GM12878 (cell line): Measurements from ENCODE around the gene GPC6. TPM values are rescaled to one million over a fixed set of nuclear protein-coding genes. Genes with fewer than 3 reads are reported as not detected.

Experiments used
- ATAC-seq: fragments of 200-7000 bp; cut with Tn5 transposase; 3 replicates; pipeline ENCODE4 v1.9.1; 2020; ENCODE audit warnings: mild to moderate bottlenecking, moderate library complexity
- BruUV-seq: library from RNA; stranded (reverse); fragments of 400-500 nt; replicated peaks from 2 replicates; lab custom pipeline; 2021; lab: Mats Ljungman, UMichigan
- CTCF ChIA-PET: fragments of 300-600 bp; sonication (Branson Sonifier 250); formaldehyde crosslinking; extraction: SDS; loops from one replicate; lab custom pipeline; 2021; ENCODE audit warnings: inconsistent platforms; lab: Yijun Ruan, JAX
- POLR2A ChIA-PET: fragments of 350-600 bp; formaldehyde crosslinking; extraction: SDS; loops from one replicate; lab custom pipeline; 2021; ENCODE audit warnings: inconsistent platforms; lab: Charles Lee
- RAD21 ChIA-PET: fragments of 300-600 bp; sonication (Branson Sonifier 250); formaldehyde crosslinking; loops from one replicate; lab custom pipeline; 2023; ENCODE audit warnings: antibody characterized with exemption; ENCODE audit not compliant: unreplicated experiment; lab: Charles Lee
- SMC1A ChIA-PET: fragments of 300-600 bp; sonication (Branson Sonifier 250); formaldehyde crosslinking; loops from one replicate; lab custom pipeline; 2023; ENCODE audit not compliant: unreplicated experiment, uncharacterized antibody; lab: Charles Lee
- DNase-seq: peaks from one replicate; pipeline ENCODE4 v3.0.0-alpha.2; 2011; ENCODE audit warnings: low read depth, low spot score
- FAIRE-seq: peaks from 3 replicates; lab custom pipeline; 2011; peaks lifted over from hg19 to GRCh38; lab: Jason Lieb, UNC
- H2AFZ ChIP-seq: 2 replicates; pipeline ENCODE4 v1.6.0; 2011; ENCODE audit warnings: low read depth, low read length, control low read depth; ENCODE audit not compliant: control insufficient read depth
- H3K27ac ChIP-seq: 2 replicates; pipeline ENCODE4 v1.5.1; 2011; ENCODE audit warnings: control low read depth; ENCODE audit not compliant: control insufficient read depth, insufficient read depth
- H3K27me3 ChIP-seq, 2 experiments: replicated peaks in 1 of 2; 2 replicates each; pipeline versions ENCODE4 v1.6.0 to v1.6.1; 2011; ENCODE audit warnings: low read length in 1 of 2; ENCODE audit not compliant: control insufficient read depth in 2 of 2, insufficient read depth in 2 of 2
- H3K36me3 ChIP-seq, 2 experiments: 2 replicates each; pipeline ENCODE4 v1.5.1; 2011; ENCODE audit warnings: low read length in 1 of 2; ENCODE audit not compliant: control insufficient read depth in 2 of 2, insufficient read depth in 2 of 2
- H3K4me1 ChIP-seq: 2 replicates; pipeline ENCODE4 v1.6.1; 2011; ENCODE audit warnings: mild to moderate bottlenecking, low read length, moderate library complexity, mixed read lengths; ENCODE audit not compliant: control insufficient read depth, insufficient read depth
- H3K4me2 ChIP-seq: 2 replicates; pipeline ENCODE4 v1.6.0; 2011; ENCODE audit warnings: control low read depth; ENCODE audit not compliant: control insufficient read depth, insufficient read depth
- H3K4me3 ChIP-seq: fragments of 200-600 bp; sonication (generic); 2 replicates; pipeline ENCODE4 v1.5.1; 2016
- H3K79me2 ChIP-seq: 2 replicates; pipeline ENCODE4 v1.6.0; 2011; ENCODE audit warnings: low read length; ENCODE audit not compliant: control insufficient read depth, insufficient read depth
- H3K9ac ChIP-seq: 2 replicates; pipeline ENCODE4 v1.8.0; 2011; ENCODE audit warnings: low read length, control low read depth, mixed read lengths; ENCODE audit not compliant: control insufficient read depth, insufficient read depth
- H3K9me3 ChIP-seq: replicated peaks from 3 replicates; pipeline ENCODE4 v1.5.1; 2011; ENCODE audit warnings: mild to moderate bottlenecking, low read length; ENCODE audit not compliant: control insufficient read depth, insufficient read depth
- H4K20me1 ChIP-seq: 2 replicates; pipeline ENCODE4 v1.6.0; 2011; ENCODE audit not compliant: control insufficient read depth, insufficient read depth
- ATF2 ChIP-seq: IDR thresholded peaks from 2 replicates; pipeline ENCODE4 v1.6.1; 2012; ENCODE audit warnings: low read length, inconsistent platforms
- BMI1 ChIP-seq: fragments of 450-650 bp; IDR thresholded peaks from 2 replicates; pipeline ENCODE4 v1.6.1; 2016; ENCODE audit warnings: mild to moderate bottlenecking, moderate library complexity, borderline replicate concordance
- CUX1 ChIP-seq: IDR thresholded peaks from 2 replicates; pipeline ENCODE4 v1.6.1; 2012; ENCODE audit warnings: improper control_type of control experiment, low read depth, low read length; ENCODE audit not compliant: insufficient replicate concordance
- FOS ChIP-seq: IDR thresholded peaks from 3 replicates; pipeline ENCODE4 v1.6.1; 2011; ENCODE audit warnings: borderline replicate concordance; ENCODE audit not compliant: insufficient read length; ENCODE audit errors: extremely low read depth
- IRF4 ChIP-seq: IDR thresholded peaks from 2 replicates; pipeline ENCODE4 v1.6.1; 2011; ENCODE audit warnings: low read depth, low read length
- JUNB ChIP-seq: IDR thresholded peaks from 2 replicates; pipeline ENCODE4 v1.6.1; 2016; ENCODE audit warnings: antibody characterized with exemption, mild to moderate bottlenecking
- MTA2 ChIP-seq: fragments of 450-650 bp; IDR thresholded peaks from 2 replicates; pipeline ENCODE4 v1.6.1; 2016; ENCODE audit warnings: low read depth, mild to moderate bottlenecking, moderate library complexity
- NFIC ChIP-seq: IDR thresholded peaks from 2 replicates; pipeline ENCODE4 v1.6.1; 2012; ENCODE audit warnings: low read depth, mild to moderate bottlenecking, inconsistent platforms, low read length, moderate library complexity
- NFYB ChIP-seq: IDR thresholded peaks from 2 replicates; pipeline ENCODE4 v1.6.1; 2011; ENCODE audit warnings: low read depth, mild to moderate bottlenecking, low read length, improper control_type of control experiment, moderate library complexity; ENCODE audit not compliant: insufficient read depth
- SIN3A ChIP-seq: IDR thresholded peaks from 2 replicates; pipeline ENCODE4 v1.6.1; 2012; ENCODE audit warnings: low read depth, low read length, improper control_type of control experiment
- SREBF2 ChIP-seq: IDR thresholded peaks from 2 replicates; pipeline ENCODE4 v1.6.1; 2012; ENCODE audit warnings: mild to moderate bottlenecking, low read length
- USF2 ChIP-seq: IDR thresholded peaks from 2 replicates; pipeline ENCODE4 v1.6.1; 2011; ENCODE audit warnings: low read depth, low read length, improper control_type of control experiment, borderline replicate concordance
- ZNF217 ChIP-seq: fragments of 450-650 bp; IDR thresholded peaks from 2 replicates; pipeline ENCODE4 v1.6.1; 2017; ENCODE audit warnings: antibody characterized with exemption, mild to moderate bottlenecking
- ZNF274 ChIP-seq: IDR thresholded peaks from one replicate; pipeline ENCODE4 v1.8.0; 2011; ENCODE audit not compliant: insufficient read length, insufficient read depth
- WGBS: methylation state at CpG from one replicate; pipeline ENCODE4 v1.1.6; 2016; ENCODE audit warnings: low lambda C conversion rate; ENCODE audit not compliant: insufficient replicate concordance, insufficient coverage; ENCODE audit errors: missing lambda C conversion rate; 5-methylcytosine and 5-hydroxymethylcytosine counted together
- in situ Hi-C: fragments of 300-500 bp; cut with MboI; formaldehyde crosslinking; loops from 9 replicates; pipeline ENCODE4 v1.14.3; 2018; ENCODE audit warnings: mixed read lengths
- intact Hi-C: fragments of 100-400 bp; cut with micrococcal nuclease; formaldehyde crosslinking; loops from one replicate; pipeline ENCODE4 v1.14.2; 2022; ENCODE audit not compliant: unreplicated experiment
- polyA plus RNA-seq, 11 experiments: library from polyadenylated mRNA; depleted of rRNA in 4 of 11; unstranded in 6 of 11; stranded (reverse) in 5 of 11; fragments of >200 nt; fragmentation: Nextera tagmentation in 4 of 11; fragmentation: Illumina TruSeq in 1 of 11; extraction: Ambion mirVana in 4 of 11; extraction: Trizol in 1 of 11; gene quantifications; 1 replicate in 1 of 11; 2 replicates in 10 of 11; pipeline versions ENCODE4 v1.2.1 to v1.2.3, GENCODE V29; 2011 to 2016; ENCODE audit warnings: inconsistent platforms in 2 of 11, missing spikeins in 2 of 11, low read depth in 1 of 11
- total RNA-seq, 4 experiments: library from RNA; depleted of rRNA in 3 of 4; stranded (reverse); fragments of >200 nt in 3 of 4; fragmentation: Illumina TruSeq in 1 of 4; extraction: Trizol in 1 of 4; gene quantifications; 2 replicates each; pipeline versions ENCODE4 v1.2.1 to v1.2.3, GENCODE V29; 2013 to 2021
- TF ChIP-seq, protein P1 (sequence below): fragments of 450-650 bp; formaldehyde crosslinking; IDR thresholded peaks from 2 replicates; pipeline ENCODE4 v1.5.0; 2022; ENCODE audit warnings: mild to moderate bottlenecking, missing genetic modification characterization

The GPC6 gene
- total and polyA plus RNA-seq, 10 of the 15 experiments (the other 5 are each of a cell fraction or from before 2014, with no cell fraction given) = 0.03 to 0.04 (median 0.03) TPM; not detected in 7

DNA sequence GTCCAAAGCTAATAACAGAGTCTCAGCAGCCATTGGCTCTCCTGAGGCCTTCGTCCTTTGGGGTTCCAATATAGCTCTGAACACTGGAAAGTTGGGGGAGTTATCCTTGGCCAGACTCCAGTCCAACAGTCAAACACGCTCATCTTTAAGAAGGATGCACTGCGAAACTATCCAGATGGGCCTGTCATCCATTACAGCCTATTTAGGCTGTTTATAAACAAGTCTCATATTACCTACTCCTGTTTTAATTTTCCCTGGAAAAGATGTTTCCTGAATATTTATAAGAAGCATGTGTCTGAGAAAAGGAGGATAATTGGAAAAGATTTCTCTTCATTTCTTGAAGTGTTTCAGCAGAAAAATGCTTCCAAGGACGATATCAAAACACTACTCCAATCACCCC is 1082.2 kb downstream of the GPC6 start:
- WGBS = 58% methylated on average over 4 of the region's 4 CpGs
- H3K9ac ChIP-seq = no peak overlapping the region
- no peak overlapping the region for H3K4me2 ChIP-seq
- DNase-seq = no peak
- BruUV-seq = no TSS peak
- in situ Hi-C loops (no loop called here), intact Hi-C loops (no loop called here)
- H3K9me3 ChIP-seq = no peaks in the 10 kb centered on the region
- no peak overlapping the region for H2AFZ ChIP-seq
- ChIA-PET POLR2A (no interaction called here), RAD21 (no interaction called here), SMC1A (interaction anchor here (2.2 kb wide), 1 partner anchor 9 kb away, joined by 4 read pairs; no protein-coding TSS in a partner anchor), CTCF (no interaction called here)
- H4K20me1 ChIP-seq = no peaks in the 10 kb centered on the region
- FAIRE-seq = no peak
- no peaks in the 10 kb centered on the region for H3K79me2 ChIP-seq
- H3K27me3 ChIP-seq = no peaks in the 10 kb centered on the region; a peak in 1 of 4 replicates
- H3K4me1 ChIP-seq = peaks cover 19% of the 10 kb centered on the region
- H3K4me3 ChIP-seq = no peak overlapping the region
- no peak for ATAC-seq
- no peak overlapping the region for H3K27ac ChIP-seq
- H3K36me3 ChIP-seq = no peaks in the 10 kb centered on the region
- no peak for TF ChIP-seq IRF4
- no peak for TF ChIP-seq CUX1
- no peak for TF ChIP-seq FOS
- TF ChIP-seq BMI1 = no peak
- TF ChIP-seq NFIC = no peak
- TF ChIP-seq, protein P1, sequence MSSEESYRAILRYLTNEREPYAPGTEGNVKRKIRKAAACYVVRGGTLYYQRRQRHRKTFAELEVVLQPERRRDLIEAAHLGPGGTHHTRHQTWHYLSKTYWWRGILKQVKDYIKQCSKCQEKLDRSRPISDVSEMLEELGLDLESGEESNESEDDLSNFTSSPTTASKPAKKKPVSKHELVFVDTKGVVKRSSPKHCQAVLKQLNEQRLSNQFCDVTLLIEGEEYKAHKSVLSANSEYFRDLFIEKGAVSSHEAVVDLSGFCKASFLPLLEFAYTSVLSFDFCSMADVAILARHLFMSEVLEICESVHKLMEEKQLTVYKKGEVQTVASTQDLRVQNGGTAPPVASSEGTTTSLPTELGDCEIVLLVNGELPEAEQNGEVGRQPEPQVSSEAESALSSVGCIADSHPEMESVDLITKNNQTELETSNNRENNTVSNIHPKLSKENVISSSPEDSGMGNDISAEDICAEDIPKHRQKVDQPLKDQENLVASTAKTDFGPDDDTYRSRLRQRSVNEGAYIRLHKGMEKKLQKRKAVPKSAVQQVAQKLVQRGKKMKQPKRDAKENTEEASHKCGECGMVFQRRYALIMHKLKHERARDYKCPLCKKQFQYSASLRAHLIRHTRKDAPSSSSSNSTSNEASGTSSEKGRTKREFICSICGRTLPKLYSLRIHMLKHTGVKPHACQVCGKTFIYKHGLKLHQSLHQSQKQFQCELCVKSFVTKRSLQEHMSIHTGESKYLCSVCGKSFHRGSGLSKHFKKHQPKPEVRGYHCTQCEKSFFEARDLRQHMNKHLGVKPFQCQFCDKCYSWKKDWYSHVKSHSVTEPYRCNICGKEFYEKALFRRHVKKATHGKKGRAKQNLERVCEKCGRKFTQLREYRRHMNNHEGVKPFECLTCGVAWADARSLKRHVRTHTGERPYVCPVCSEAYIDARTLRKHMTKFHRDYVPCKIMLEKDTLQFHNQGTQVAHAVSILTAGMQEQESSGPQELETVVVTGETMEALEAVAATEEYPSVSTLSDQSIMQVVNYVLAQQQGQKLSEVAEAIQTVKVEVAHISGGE (CRISPR knock-in tag) = no peak
- TF ChIP-seq MTA2 = no peak
- no peak for TF ChIP-seq USF2
- TF ChIP-seq SREBF2 = no peak
- no peak for TF ChIP-seq JUNB
- no peak for TF ChIP-seq SIN3A
- no peak for TF ChIP-seq ATF2
- TF ChIP-seq NFYB = no peak
- TF ChIP-seq ZNF274 = no peak
- TF ChIP-seq ZNF217 = no peak
